HepG2 (cell line): ENCODE results near the gene TNFAIP8L2. TPM values are rescaled to one million over a fixed set of nuclear protein-coding genes. Genes with fewer than 3 reads are reported as not detected.

ENCODE experiments used
- AKAP8 ChIP-seq: sonication (generic); formaldehyde crosslinking; IDR thresholded peaks from 2 replicates; pipeline ENCODE4 v1.5.1; 2020; ENCODE audit warnings: mild to moderate bottlenecking, missing genetic modification reagents
- ATRX ChIP-seq: sonication (generic); formaldehyde crosslinking; IDR thresholded peaks from 2 replicates; pipeline ENCODE4 v1.4.0; 2020; ENCODE audit warnings: missing genetic modification reagents, borderline replicate concordance
- CCDC6 ChIP-seq: sonication (generic); formaldehyde crosslinking; IDR thresholded peaks from 2 replicates; pipeline ENCODE4 v1.8.1; 2022; ENCODE audit warnings: mild to moderate bottlenecking, missing genetic modification reagents, moderate library complexity
- CHD4 ChIP-seq: fragments of 200-600 bp; sonication (generic); IDR thresholded peaks from 2 replicates; pipeline ENCODE4 v1.7.0; 2017; ENCODE audit warnings: mild to moderate bottlenecking, low read length, borderline replicate concordance
- CREM ChIP-seq, 2 experiments: sonication (generic) in 1 of 2; formaldehyde crosslinking in 1 of 2; IDR thresholded peaks; 2 replicates each; pipeline versions ENCODE4 v1.4.0 to v1.6.1; 2016 to 2020; ENCODE audit warnings: antibody characterized with exemption in 1 of 2, mild to moderate bottlenecking in 1 of 2, missing genetic modification reagents in 1 of 2
- E2F1 ChIP-seq: sonication (generic); formaldehyde crosslinking; IDR thresholded peaks from 2 replicates; pipeline ENCODE4 v1.5.0; 2020; ENCODE audit warnings: missing genetic modification reagents
- FOXA1 ChIP-seq, 2 experiments: fragments of 450-650 bp in 1 of 2; sonication (generic) in 1 of 2; formaldehyde crosslinking in 1 of 2; IDR thresholded peaks; 2 replicates each; pipeline versions ENCODE4 v1.4.0 to v1.6.1; 2016 to 2020; ENCODE audit warnings: missing genetic modification reagents in 1 of 2
- HCFC1 ChIP-seq: fragments of 150-350 bp; IDR thresholded peaks from 2 replicates; pipeline ENCODE4 v1.6.1; 2014; ENCODE audit warnings: low read depth, low read length
- JUNB ChIP-seq: sonication (generic); formaldehyde crosslinking; IDR thresholded peaks from 2 replicates; pipeline ENCODE4 v1.8.0; 2022; ENCODE audit warnings: missing genetic modification reagents, mild to moderate bottlenecking, borderline replicate concordance
- KAT8 ChIP-seq: IDR thresholded peaks from 2 replicates; pipeline ENCODE4 v1.6.1; 2016; ENCODE audit warnings: missing genetic modification reagents, missing compliant biosample characterization
- KDM4B ChIP-seq: sonication (generic); formaldehyde crosslinking; IDR thresholded peaks from 2 replicates; pipeline ENCODE4 v1.4.0; 2020; ENCODE audit warnings: missing genetic modification reagents
- MBD4 ChIP-seq: IDR thresholded peaks from 2 replicates; pipeline ENCODE4 v1.6.1; 2012; ENCODE audit warnings: low read length, inconsistent platforms, borderline replicate concordance
- MXI1 ChIP-seq: IDR thresholded peaks from 3 replicates; pipeline ENCODE4 v1.6.1; 2012; ENCODE audit warnings: low read depth, low read length, inconsistent platforms, borderline replicate concordance
- NCOA5 ChIP-seq: sonication (generic); formaldehyde crosslinking; IDR thresholded peaks from 2 replicates; pipeline ENCODE4 v1.4.0; 2020; ENCODE audit warnings: missing genetic modification reagents
- ONECUT2 ChIP-seq: sonication (generic); formaldehyde crosslinking; IDR thresholded peaks from 2 replicates; pipeline ENCODE4 v1.4.0; 2020; ENCODE audit warnings: missing genetic modification reagents
- RARA ChIP-seq: IDR thresholded peaks from 2 replicates; pipeline ENCODE4 v1.6.1; 2016; ENCODE audit warnings: missing genetic modification reagents, missing compliant biosample characterization
- TMF1 ChIP-seq: sonication (generic); formaldehyde crosslinking; IDR thresholded peaks from 2 replicates; pipeline ENCODE4 v1.8.1; 2022; ENCODE audit warnings: low read depth, missing genetic modification reagents
- ZFP90 ChIP-seq: sonication (generic); formaldehyde crosslinking; IDR thresholded peaks from 2 replicates; pipeline ENCODE4 v1.8.0; 2022; ENCODE audit warnings: missing genetic modification reagents, mild to moderate bottlenecking, inconsistent platforms, borderline replicate concordance
- ZNF10 ChIP-seq: sonication (generic); formaldehyde crosslinking; IDR thresholded peaks from 2 replicates; pipeline ENCODE4 v1.4.0; 2020; ENCODE audit warnings: mild to moderate bottlenecking, low read depth, missing genetic modification reagents, borderline replicate concordance
- ZNF207 ChIP-seq: fragments of 450-650 bp; IDR thresholded peaks from 2 replicates; pipeline ENCODE4 v1.6.1; 2016; ENCODE audit warnings: antibody characterized with exemption, borderline replicate concordance
- ZNF275 ChIP-seq: sonication (generic); formaldehyde crosslinking; IDR thresholded peaks from 2 replicates; pipeline ENCODE4 v1.8.0; 2022; ENCODE audit warnings: missing genetic modification reagents, mild to moderate bottlenecking, inconsistent platforms, borderline replicate concordance
- ZNF282 ChIP-seq: fragments of 450-650 bp; IDR thresholded peaks from 2 replicates; pipeline ENCODE4 v1.6.1; 2018; ENCODE audit not compliant: partially characterized antibody
- ZNF552 ChIP-seq: sonication (generic); formaldehyde crosslinking; IDR thresholded peaks from 2 replicates; pipeline ENCODE4 v1.9.0; 2022; ENCODE audit warnings: missing genetic modification reagents, mild to moderate bottlenecking, borderline replicate concordance
- ZNF556 ChIP-seq: sonication (generic); formaldehyde crosslinking; IDR thresholded peaks from 2 replicates; pipeline ENCODE4 v1.4.0; 2020; ENCODE audit warnings: mild to moderate bottlenecking, missing genetic modification reagents, borderline replicate concordance
- ZNF564 ChIP-seq: sonication (generic); formaldehyde crosslinking; IDR thresholded peaks from 2 replicates; pipeline ENCODE4 v1.8.1; 2023; ENCODE audit warnings: mild to moderate bottlenecking, missing genetic modification reagents
- ZNF614 ChIP-seq: IDR thresholded peaks from 2 replicates; pipeline ENCODE4 v1.6.1; 2018; ENCODE audit warnings: missing biosample characterization, missing genetic modification reagents, inconsistent platforms, borderline replicate concordance
- ZNF652 ChIP-seq: IDR thresholded peaks from 2 replicates; pipeline ENCODE4 v1.6.1; 2016; ENCODE audit warnings: low read depth, borderline replicate concordance
- polyA plus RNA-seq, 8 experiments: library from polyadenylated mRNA; depleted of rRNA in 3 of 8; stranded (reverse) in 7 of 8; unstranded in 1 of 8; fragments of >200 nt; fragmentation: Illumina TruSeq in 4 of 8; extraction: Trizol in 4 of 8; gene quantifications; 2 replicates each; pipeline versions ENCODE4 v1.2.1 to v1.2.3, GENCODE V29; 2011 to 2016; ENCODE audit warnings: low read depth in 4 of 8, missing spikeins in 1 of 8, mixed read lengths in 1 of 8; ENCODE audit not compliant: insufficient read depth in 1 of 8
- total RNA-seq, 5 experiments: library from RNA; depleted of rRNA; stranded (reverse); fragments of >200 nt; fragmentation: Illumina TruSeq; extraction: Trizol; gene quantifications; 2 replicates each; pipeline ENCODE4 v1.2.3, GENCODE V29; 2016; ENCODE audit warnings: low read depth in 1 of 5
- TF ChIP-seq, protein P1 (sequence below): sonication (generic); formaldehyde crosslinking; IDR thresholded peaks from 2 replicates; pipeline ENCODE4 v1.5.0; 2020; ENCODE audit warnings: missing genetic modification reagents

The TNFAIP8L2 gene
- total and polyA plus RNA-seq, 2 of the 13 experiments (the other 11 are each of a cell fraction or from before 2014, with no cell fraction given) = not detected

GRCh38 chr1:151165738-151166504, 9.5 kb downstream of the TNFAIP8L2 start, which contains the start of the genes LYSMD1 and SCNM1 (continued):
- TF ChIP-seq MXI1 (peak; percentile 88; the same call in 1 of the 3 replicates), HCFC1 (peak; percentile 99), ZNF614 (CRISPR knock-in tag) (no peak; the same call in 1 of the 2 replicates), AKAP8 (CRISPR knock-in tag) (no peak), RARA (no peak), ZNF282 (no peak), ZNF207 (no peak), ZNF556 (peak; percentile 91; the same call in 1 of the 2 replicates), CCDC6 (CRISPR knock-in tag) (peak; percentile 56), FOXA1 (IDR thresholded peaks at IDR 0.05) (no peak), FOXA1 (CRISPR knock-in tag; IDR thresholded peaks at IDR 0.05) (no peak), ZFP90 (CRISPR knock-in tag) (peak; percentile 70; the same call in 1 of the 2 replicates), ZNF564 (CRISPR knock-in tag) (no peak), KDM4B (CRISPR knock-in tag) (peak; percentile 70; the same call in 1 of the 2 replicates), MBD4 (no peak), ZNF10 (CRISPR knock-in tag) (no peak), CHD4 (no peak; the same call in 1 of the 2 replicates), CREM (IDR thresholded peaks at IDR 0.05) (peak; percentile 100), CREM (CRISPR knock-in tag; IDR thresholded peaks at IDR 0.05) (peak; percentile 38; the same call in 1 of the 2 replicates), JUNB (no peak), NCOA5 (CRISPR knock-in tag) (no peak), TMF1 (CRISPR knock-in tag) (no peak), ZNF275 (CRISPR knock-in tag) (peak; percentile 68; the same call in 1 of the 2 replicates), ATRX (CRISPR knock-in tag) (no peak), ONECUT2 (CRISPR knock-in tag) (no peak), ZNF552 (CRISPR knock-in tag) (no peak; the same call in 1 of the 2 replicates), ZNF652 (CRISPR knock-in tag) (no peak; the same call in 1 of the 2 replicates), KAT8 (peak; percentile 99), E2F1 (CRISPR knock-in tag) (peak; percentile 89)
- TF ChIP-seq, protein P1, sequence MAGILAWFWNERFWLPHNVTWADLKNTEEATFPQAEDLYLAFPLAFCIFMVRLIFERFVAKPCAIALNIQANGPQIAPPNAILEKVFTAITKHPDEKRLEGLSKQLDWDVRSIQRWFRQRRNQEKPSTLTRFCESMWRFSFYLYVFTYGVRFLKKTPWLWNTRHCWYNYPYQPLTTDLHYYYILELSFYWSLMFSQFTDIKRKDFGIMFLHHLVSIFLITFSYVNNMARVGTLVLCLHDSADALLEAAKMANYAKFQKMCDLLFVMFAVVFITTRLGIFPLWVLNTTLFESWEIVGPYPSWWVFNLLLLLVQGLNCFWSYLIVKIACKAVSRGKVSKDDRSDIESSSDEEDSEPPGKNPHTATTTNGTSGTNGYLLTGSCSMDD = no peak
